ENCODE results near the gene TNIP1. TPM values are rescaled to one million over a fixed set of nuclear protein-coding genes. Genes with fewer than 3 reads are reported as not detected.
A peak's percentile ranks its signal among the peaks of the same experiment; 100 is the strongest.

TNIP1 gene
- total and polyA plus RNA-seq, 10 donors = 67.7 to 260 (median 199) TPM

DNA sequence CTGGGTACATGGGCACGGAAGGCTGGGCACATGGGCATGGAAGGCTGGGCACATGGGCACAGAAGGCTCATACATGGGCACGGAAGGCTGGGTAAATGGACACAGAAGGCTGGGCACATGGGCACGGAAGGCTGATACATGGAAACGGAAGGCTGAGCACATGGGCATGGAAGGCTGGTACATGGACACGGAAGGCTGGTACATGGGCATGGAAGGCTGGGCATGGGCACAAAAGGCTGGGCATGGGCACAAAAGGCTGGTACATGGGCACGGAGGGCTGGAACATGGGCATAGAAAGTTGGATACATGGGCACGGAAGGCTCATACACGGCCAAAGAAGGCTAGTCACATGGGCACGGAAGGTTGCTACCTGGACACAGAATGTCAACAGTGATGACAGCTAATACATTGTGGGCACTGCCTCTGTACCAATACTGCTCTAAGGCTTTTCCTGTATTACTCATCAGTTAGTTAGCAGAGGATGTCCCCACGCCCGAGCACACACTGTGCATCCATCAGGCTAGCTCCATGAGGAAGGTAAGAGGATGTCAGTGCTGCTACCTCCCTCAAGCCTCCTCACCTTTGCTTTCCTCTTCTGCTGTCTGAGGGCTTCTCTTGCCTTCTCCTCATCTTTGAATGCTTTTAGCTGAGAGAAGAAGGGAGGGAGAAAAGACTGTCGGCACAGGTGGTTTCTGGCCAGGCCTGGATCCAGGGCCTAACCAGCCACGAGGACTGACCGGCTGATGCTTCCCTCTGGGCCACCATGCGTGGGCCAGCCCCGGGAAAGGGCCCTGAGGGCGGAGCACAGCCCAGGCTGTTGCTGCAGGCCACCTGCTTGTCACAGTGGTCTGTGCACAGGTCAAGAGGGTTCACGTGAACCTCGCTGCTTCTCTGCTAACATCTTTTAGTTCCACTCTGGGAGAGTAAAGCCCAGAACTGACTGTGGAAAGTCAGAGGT is 46.1 kb downstream of the TNIP1 start:
- H3K27ac ChIP-seq = peak overlapping the region in 1 of 8 donors; percentile 9

DNA sequence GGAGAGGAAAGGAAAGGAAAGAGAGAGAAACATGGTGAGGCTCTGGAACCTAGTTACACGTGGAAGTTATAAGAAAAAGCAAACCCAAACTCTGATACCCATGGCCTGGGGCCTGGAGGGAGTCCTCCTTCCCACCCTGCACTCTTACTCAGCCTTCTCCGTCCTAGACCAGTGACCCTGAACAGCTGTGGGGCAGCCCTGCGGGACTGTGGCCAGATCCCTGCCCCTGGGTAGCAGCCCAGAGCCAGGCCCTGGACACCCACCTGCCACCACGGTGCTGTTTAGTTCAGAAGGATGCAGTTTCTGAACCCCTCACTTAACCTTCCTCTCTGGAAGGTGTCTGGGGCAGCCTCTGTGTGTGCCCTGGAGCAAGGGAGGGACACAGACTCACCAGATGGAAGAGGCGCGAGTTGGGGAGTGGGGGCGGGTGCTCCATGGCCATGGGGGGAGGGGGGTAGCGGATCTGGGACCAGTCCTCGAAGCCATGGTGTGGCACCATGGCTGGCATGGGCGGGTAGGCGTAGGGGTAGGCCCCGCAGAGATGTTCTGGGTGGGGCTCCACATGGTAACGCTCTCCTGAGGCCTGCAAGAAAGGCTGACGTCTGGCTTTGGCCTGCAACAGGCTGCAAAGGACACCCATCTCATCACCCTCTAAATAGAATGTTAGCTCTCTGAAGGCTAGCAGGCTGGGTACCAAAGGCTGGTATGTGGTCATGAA is 47.5 kb downstream of the TNIP1 start:
- no peak overlapping the region for H3K4me3 ChIP-seq
- peaks cover 0 to 100% (median 97%) of the 10 kb centered on the region in 6 donors for H3K36me3 ChIP-seq
- peaks cover under 1 to 42% (median 20%) of the 10 kb centered on the region in 6 donors for H3K4me1 ChIP-seq
- no peak overlapping the region for H3K27ac ChIP-seq
- no peaks in the 10 kb centered on the region for H3K27me3 ChIP-seq (replicated peaks in 1 of 7)
- WGBS, 5 donors = 91 to 95% (median 93%) methylated on average over 11 to 14 of the region's 14 CpGs
- no peaks in the 10 kb centered on the region for H3K9me3 ChIP-seq
- TF ChIP-seq, protein P1, sequence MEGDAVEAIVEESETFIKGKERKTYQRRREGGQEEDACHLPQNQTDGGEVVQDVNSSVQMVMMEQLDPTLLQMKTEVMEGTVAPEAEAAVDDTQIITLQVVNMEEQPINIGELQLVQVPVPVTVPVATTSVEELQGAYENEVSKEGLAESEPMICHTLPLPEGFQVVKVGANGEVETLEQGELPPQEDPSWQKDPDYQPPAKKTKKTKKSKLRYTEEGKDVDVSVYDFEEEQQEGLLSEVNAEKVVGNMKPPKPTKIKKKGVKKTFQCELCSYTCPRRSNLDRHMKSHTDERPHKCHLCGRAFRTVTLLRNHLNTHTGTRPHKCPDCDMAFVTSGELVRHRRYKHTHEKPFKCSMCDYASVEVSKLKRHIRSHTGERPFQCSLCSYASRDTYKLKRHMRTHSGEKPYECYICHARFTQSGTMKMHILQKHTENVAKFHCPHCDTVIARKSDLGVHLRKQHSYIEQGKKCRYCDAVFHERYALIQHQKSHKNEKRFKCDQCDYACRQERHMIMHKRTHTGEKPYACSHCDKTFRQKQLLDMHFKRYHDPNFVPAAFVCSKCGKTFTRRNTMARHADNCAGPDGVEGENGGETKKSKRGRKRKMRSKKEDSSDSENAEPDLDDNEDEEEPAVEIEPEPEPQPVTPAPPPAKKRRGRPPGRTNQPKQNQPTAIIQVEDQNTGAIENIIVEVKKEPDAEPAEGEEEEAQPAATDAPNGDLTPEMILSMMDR (IDR thresholded peaks at IDR 0.05 in 8 of 11, conservative IDR thresholded peaks at IDR 0.05 in 3 of 11) = no peak
- TF ChIP-seq POLR2AphosphoS5 (IDR thresholded peaks at IDR 0.05) (peak; percentile 4 to 73 (median 21)), POLR2A (IDR thresholded peaks at IDR 0.05) (no peak)
- intact Hi-C loops (cut with DNase I; ENCODE audit: low total_unique reads) = no loop called here
- no peak for DNase-seq

More for the DNA sequence above, 46.1 kb downstream of the TNIP1 start:
- intact Hi-C loops (cut with DNase I; ENCODE audit: low total_unique reads) = no loop called here
- Histone ChIP-seq H3K36me3 (peaks cover 0 to 100% (median 97%) of the 10 kb centered on the region in 6 donors), H3K9me3 (no peaks in the 10 kb centered on the region), H3K4me3 (no peak overlapping the region), H3K4me1 (peaks cover 9 to 44% (median 28%) of the 10 kb centered on the region in 6 donors), H3K27me3 (replicated peaks in 1 of 7) (no peaks in the 10 kb centered on the region)
- TF ChIP-seq, protein P1 (IDR thresholded peaks at IDR 0.05 in 8 of 11, conservative IDR thresholded peaks at IDR 0.05 in 3 of 11) = no peak
- TF ChIP-seq POLR2A (IDR thresholded peaks at IDR 0.05) (no peak), POLR2AphosphoS5 (IDR thresholded peaks at IDR 0.05) (peak in 2 of 3 donors; percentile 27 to 70)
- WGBS, 5 donors = 89 to 97% (median 92%) methylated on average over 17 to 19 of the region's 19 CpGs
- DNase-seq = no peak

DNA sequence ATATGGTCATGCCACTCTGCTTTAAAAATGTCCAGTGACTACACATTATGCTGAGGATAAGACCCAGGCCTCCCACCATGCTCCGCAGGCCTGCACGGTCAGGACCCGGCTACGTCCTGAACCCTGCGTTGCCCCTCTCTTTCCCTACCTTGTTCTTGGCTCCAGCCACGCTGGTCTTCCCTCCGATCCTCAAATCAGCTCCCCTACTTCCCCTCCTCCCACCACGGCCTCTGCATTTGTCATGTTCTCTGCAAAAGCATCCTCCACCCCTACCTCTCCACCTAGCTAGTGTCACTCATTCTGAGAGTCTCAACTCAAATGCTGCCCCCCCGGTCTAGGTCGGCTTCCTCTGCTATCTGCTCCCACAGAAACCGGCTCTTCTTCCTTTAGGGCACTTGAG is 49.3 kb downstream of the TNIP1 start:
- Histone ChIP-seq H3K27me3 (replicated peaks in 1 of 7) (no peaks in the 10 kb centered on the region), H3K27ac (peak overlapping the region in 3 of 8 donors; percentile 84 to 88 (median 85)), H3K9me3 (no peaks in the 10 kb centered on the region), H3K4me1 (peaks cover 2 to 42% (median 19%) of the 10 kb centered on the region in 6 donors), H3K4me3 (no peak overlapping the region), H3K36me3 (peaks cover 0 to 100% (median 97%) of the 10 kb centered on the region in 6 donors)
- DNase-seq = no peak
- WGBS, 5 donors = 92 to 97% (median 94%) methylated on average over 11 of the region's 11 CpGs
- intact Hi-C loops (cut with DNase I; ENCODE audit: low total_unique reads) = no loop called here
- TF ChIP-seq POLR2A (IDR thresholded peaks at IDR 0.05) (no peak), POLR2AphosphoS5 (IDR thresholded peaks at IDR 0.05) (peak; percentile 34 to 79 (median 52))
- TF ChIP-seq, protein P1 (IDR thresholded peaks at IDR 0.05 in 8 of 11, conservative IDR thresholded peaks at IDR 0.05 in 3 of 11) = no peak

Data from spleen (tissue), 11 donors.